A673 (cell line): Measurements from ENCODE around the gene OR2T5.
"Not testable (repeated sequence)": the region's sequence is repeated elsewhere in the genome, so short reads cannot be mapped to it uniquely, and the experiment has no call there.

Experiments used
- CTCF ChIP-seq: fragments of 300-800, 200-600 bp; sonication (generic); conservative IDR thresholded peaks from 2 replicates; pipeline ENCODE4 v1.5.1; 2017; ENCODE audit warnings: low read depth, mild to moderate bottlenecking, antibody characterized with exemption, low read length, moderate library complexity, mixed read lengths
- EZH2 ChIP-seq: fragments of 200-600 bp; sonication (generic); IDR thresholded peaks from 2 replicates; pipeline ENCODE4 v1.6.1; 2017; ENCODE audit warnings: borderline replicate concordance, low read depth, mild to moderate bottlenecking, mixed read lengths, antibody characterized with exemption, low read length; ENCODE audit not compliant: poor library complexity, severe bottlenecking

- TF ChIP-seq CTCF, EZH2: not testable (repeated sequence)
Observed at GRCh38 chr1:248537449-248537848, 49.1 kb downstream of the OR2T5 start.
